Osteoblast (primary cell): ENCODE data around the gene ABCA5. TPM values are rescaled to one million over a fixed set of nuclear protein-coding genes. Genes with fewer than 3 reads are reported as not detected.

Experiments used
- DNase-seq: peaks from one replicate; pipeline ENCODE4 v3.0.0; 2011; ENCODE audit warnings: low spot score, mixed read lengths; ENCODE audit not compliant: insufficient read length; ENCODE audit errors: missing footprints
- H2AFZ ChIP-seq: 2 replicates; pipeline ENCODE4 v1.6.0; 2011; ENCODE audit warnings: mild to moderate bottlenecking, low read length
- H3K27ac ChIP-seq: 2 replicates; pipeline ENCODE4 v1.5.1; 2011; ENCODE audit warnings: mild to moderate bottlenecking, low read depth, low read length, moderate library complexity
- H3K27me3 ChIP-seq: 2 replicates; pipeline ENCODE4 v1.6.0; 2012; ENCODE audit warnings: mild to moderate bottlenecking, control low read depth, inconsistent platforms, low read length, moderate library complexity; ENCODE audit not compliant: insufficient read depth
- H3K36me3 ChIP-seq: 2 replicates; pipeline ENCODE4 v1.5.1; 2011; ENCODE audit warnings: mild to moderate bottlenecking, low read length, control low read depth, moderate library complexity; ENCODE audit not compliant: insufficient read depth
- H3K4me1 ChIP-seq: 2 replicates; pipeline ENCODE4 v1.5.1; 2011; ENCODE audit warnings: mild to moderate bottlenecking, low read length, control low read depth, moderate library complexity; ENCODE audit not compliant: insufficient read depth
- H3K4me2 ChIP-seq: 2 replicates; pipeline ENCODE4 v1.6.0; 2011; ENCODE audit warnings: mild to moderate bottlenecking, low read length; ENCODE audit not compliant: insufficient read depth
- H3K4me3 ChIP-seq: fragments of 200-600 bp; sonication (generic); 3 replicates; pipeline ENCODE4 v1.5.1; 2012; ENCODE audit warnings: mild to moderate bottlenecking, low read length, inconsistent platforms; ENCODE audit not compliant: insufficient read depth
- H3K79me2 ChIP-seq: 2 replicates; pipeline ENCODE4 v1.6.0; 2012; ENCODE audit warnings: mild to moderate bottlenecking, low read length, control low read depth, inconsistent platforms; ENCODE audit not compliant: insufficient read depth
- H3K9me3 ChIP-seq: 2 replicates; pipeline ENCODE4 v1.5.1; 2011; ENCODE audit warnings: low read depth, low read length, control low read depth
- H4K20me1 ChIP-seq: 2 replicates; pipeline ENCODE4 v1.6.0; 2012; ENCODE audit warnings: mild to moderate bottlenecking, low read length, control low read depth; ENCODE audit not compliant: insufficient read depth
- total RNA-seq: library from RNA; depleted of rRNA; stranded (reverse); fragments of >200 nt; gene quantifications from 2 replicates; pipeline ENCODE4 v1.2.3, GENCODE V29; 2012
- TF ChIP-seq, protein P1 (sequence below): IDR thresholded peaks from 2 replicates; pipeline ENCODE4 v1.5.1; 2011; ENCODE audit warnings: mild to moderate bottlenecking, low read depth, low read length, moderate library complexity; ENCODE audit errors: extremely low read depth

Gene ABCA5
- total RNA-seq, 1 donor = 22.4 TPM

DNA sequence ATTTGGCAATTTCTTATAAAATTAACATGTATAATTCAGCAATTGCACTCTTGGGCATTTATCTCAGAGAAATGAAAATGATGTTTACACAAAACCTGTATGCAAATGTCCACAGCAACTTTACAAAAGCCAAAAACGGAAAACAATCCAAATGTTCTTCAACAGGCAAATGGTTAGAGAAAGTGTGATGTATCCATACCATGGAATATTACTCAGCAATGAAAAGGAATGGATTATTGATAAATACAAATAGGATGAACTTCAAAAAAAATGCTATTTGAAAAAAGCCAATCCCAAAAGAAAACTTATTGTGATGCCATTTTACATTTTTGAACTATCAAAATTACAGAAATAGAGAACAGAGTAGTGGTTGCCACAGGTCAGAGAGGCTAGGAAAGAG lies 61.1 kb downstream of the ABCA5 start:
- no peaks in the 10 kb centered on the region for H3K27me3 ChIP-seq
- no peak overlapping the region for H3K4me3 ChIP-seq
- H3K4me2 ChIP-seq = no peak overlapping the region
- H3K4me1 ChIP-seq = peaks cover 15% of the 10 kb centered on the region
- no peak overlapping the region for H2AFZ ChIP-seq
- H4K20me1 ChIP-seq = no peaks in the 10 kb centered on the region
- TF ChIP-seq, protein P1, sequence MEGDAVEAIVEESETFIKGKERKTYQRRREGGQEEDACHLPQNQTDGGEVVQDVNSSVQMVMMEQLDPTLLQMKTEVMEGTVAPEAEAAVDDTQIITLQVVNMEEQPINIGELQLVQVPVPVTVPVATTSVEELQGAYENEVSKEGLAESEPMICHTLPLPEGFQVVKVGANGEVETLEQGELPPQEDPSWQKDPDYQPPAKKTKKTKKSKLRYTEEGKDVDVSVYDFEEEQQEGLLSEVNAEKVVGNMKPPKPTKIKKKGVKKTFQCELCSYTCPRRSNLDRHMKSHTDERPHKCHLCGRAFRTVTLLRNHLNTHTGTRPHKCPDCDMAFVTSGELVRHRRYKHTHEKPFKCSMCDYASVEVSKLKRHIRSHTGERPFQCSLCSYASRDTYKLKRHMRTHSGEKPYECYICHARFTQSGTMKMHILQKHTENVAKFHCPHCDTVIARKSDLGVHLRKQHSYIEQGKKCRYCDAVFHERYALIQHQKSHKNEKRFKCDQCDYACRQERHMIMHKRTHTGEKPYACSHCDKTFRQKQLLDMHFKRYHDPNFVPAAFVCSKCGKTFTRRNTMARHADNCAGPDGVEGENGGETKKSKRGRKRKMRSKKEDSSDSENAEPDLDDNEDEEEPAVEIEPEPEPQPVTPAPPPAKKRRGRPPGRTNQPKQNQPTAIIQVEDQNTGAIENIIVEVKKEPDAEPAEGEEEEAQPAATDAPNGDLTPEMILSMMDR = no peak
- no peaks in the 10 kb centered on the region for H3K79me2 ChIP-seq
- H3K27ac ChIP-seq = no peak overlapping the region
- no peaks in the 10 kb centered on the region for H3K9me3 ChIP-seq
- DNase-seq = no peak
- no peaks in the 10 kb centered on the region for H3K36me3 ChIP-seq

DNA sequence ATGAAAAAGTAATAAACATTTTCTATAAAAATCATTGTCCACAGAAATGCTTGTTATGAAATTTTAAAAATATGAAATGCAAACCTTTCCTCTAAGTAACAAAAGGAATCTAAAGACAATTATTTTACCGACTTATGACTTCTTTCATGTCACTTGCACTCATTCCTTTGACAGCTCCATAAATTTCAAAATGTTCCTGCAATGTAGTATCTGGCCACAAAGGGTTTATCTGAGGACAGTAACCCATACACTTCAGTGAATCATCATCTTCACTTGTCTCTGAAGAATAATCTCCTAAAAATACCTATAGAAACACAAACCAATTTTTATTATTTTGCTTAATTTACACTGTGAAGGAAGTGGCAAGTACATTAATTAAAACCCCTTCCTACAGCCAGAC lies 72.7 kb downstream of the ABCA5 start:
- Histone ChIP-seq H3K79me2 (no peaks in the 10 kb centered on the region), H3K27ac (no peak overlapping the region), H3K4me3 (no peak overlapping the region), H3K36me3 (no peaks in the 10 kb centered on the region), H4K20me1 (no peaks in the 10 kb centered on the region), H3K27me3 (no peaks in the 10 kb centered on the region), H3K4me2 (no peak overlapping the region), H2AFZ (no peak overlapping the region), H3K4me1 (peaks cover 3% of the 10 kb centered on the region), H3K9me3 (no peaks in the 10 kb centered on the region)
- DNase-seq = no peak
- TF ChIP-seq, protein P1 = no peak

GRCh38 chr17:69250641-69251040 lies 76.3 kb downstream of the ABCA5 start:
- Histone ChIP-seq H3K36me3 (no peaks in the 10 kb centered on the region), H3K4me2 (peak overlapping the region; percentile 49), H3K79me2 (no peaks in the 10 kb centered on the region), H4K20me1 (no peaks in the 10 kb centered on the region), H3K4me1 (peaks cover 7% of the 10 kb centered on the region), H3K9me3 (no peaks in the 10 kb centered on the region), H3K4me3 (no peak overlapping the region), H2AFZ (peak overlapping the region; percentile 64), H3K27me3 (no peaks in the 10 kb centered on the region), H3K27ac (no peak overlapping the region)
- TF ChIP-seq, protein P1 = no peak
- no peak for DNase-seq

GRCh38 chr17:69246726-69247375 lies 80.1 kb downstream of the ABCA5 start:
- Histone ChIP-seq H3K79me2 (no peaks in the 10 kb centered on the region), H4K20me1 (no peaks in the 10 kb centered on the region), H3K36me3 (no peaks in the 10 kb centered on the region), H3K4me2 (no peak overlapping the region), H3K27me3 (no peaks in the 10 kb centered on the region), H2AFZ (no peak overlapping the region), H3K4me3 (no peak overlapping the region), H3K27ac (no peak overlapping the region), H3K4me1 (peaks cover 8% of the 10 kb centered on the region), H3K9me3 (no peaks in the 10 kb centered on the region)
- TF ChIP-seq, protein P1 = peak; percentile 57
- DNase-seq = no peak
